ENCODE data around the gene CACFD1. TPM values are rescaled to one million over a fixed set of nuclear protein-coding genes. Genes with fewer than 3 reads are reported as not detected.

The CACFD1 gene
- total RNA-seq, 1 experiment from 2014 or later, result 6.9 TPM

- POLR2A ChIA-PET, result no interaction called here
- no peaks in the 10 kb centered on the region for H3K9me2 ChIP-seq (ENCODE audit: insufficient read depth)
- no peak overlapping the region for H2AFZ ChIP-seq (ENCODE audit: low read depth, low read length, poor library complexity, severe bottlenecking)
- no peaks in the 10 kb centered on the region for H3K9me3 ChIP-seq (ENCODE audit: control insufficient read depth in 1 of 2, insufficient read depth in 1 of 2, low read depth in 1 of 2, low read length in 2 of 2)
- H3K79me2 ChIP-seq (ENCODE audit: insufficient read depth, low read length), result no peaks in the 10 kb centered on the region
- H3K4me3 ChIP-seq (replicated peaks in 1 of 2; ENCODE audit: low read depth in 1 of 2, low read length in 2 of 2), result no peak overlapping the region
- DNase-seq (ENCODE audit: low read depth, low spot score) (no peak), ATAC-seq (no peak)
- RAD21 ChIA-PET (ENCODE audit: low non-redundant PET in 1 of 2, low total read pairs in 2 of 2, uncharacterized antibody in 2 of 2, unreplicated experiment in 2 of 2), result no interaction called here
- H3K27ac ChIP-seq (ENCODE audit: low read depth, low read length), result no peak overlapping the region
- H3K4me2 ChIP-seq (ENCODE audit: low read length), result no peak overlapping the region
- TF ChIP-seq SRF (IDR thresholded peaks at IDR 0.05; ENCODE audit: low read depth) (no peak), POLR2A (IDR thresholded peaks at IDR 0.05; ENCODE audit: borderline replicate concordance, extremely low read depth, insufficient read depth, insufficient read length) (no peak), POLR2AphosphoS5 (IDR thresholded peaks at IDR 0.05; ENCODE audit: low read depth, low read length) (no peak), EZH2phosphoT487 (IDR thresholded peaks at IDR 0.05; ENCODE audit: borderline replicate concordance) (no peak), SIN3A (IDR thresholded peaks at IDR 0.05; ENCODE audit: low read depth) (no peak), ATF3 (IDR thresholded peaks at IDR 0.05) (no peak), REST (IDR thresholded peaks at IDR 0.05; ENCODE audit: low read depth) (no peak), EGR1 (IDR thresholded peaks at IDR 0.05; ENCODE audit: low read depth) (no peak), ZFX (IDR thresholded peaks at IDR 0.05) (no peak), EZH2 (IDR thresholded peaks at IDR 0.05) (no peak), CTCF (IDR thresholded peaks at IDR 0.05 in 2 of 3, conservative IDR thresholded peaks at IDR 0.05 in 1 of 3; ENCODE audit: borderline replicate concordance in 1 of 3, insufficient read depth in 1 of 3, low read depth in 2 of 3, low read length in 2 of 3) (no peak), ELF1 (IDR thresholded peaks at IDR 0.05; ENCODE audit: borderline replicate concordance, low read depth) (no peak), TCF7L2 (IDR thresholded peaks at IDR 0.05; ENCODE audit: borderline replicate concordance, extremely low read depth, insufficient read depth, insufficient read length) (no peak), SP1 (IDR thresholded peaks at IDR 0.05; ENCODE audit: low read depth) (no peak), JUND (IDR thresholded peaks at IDR 0.05) (no peak), YY1 (IDR thresholded peaks at IDR 0.05; ENCODE audit: extremely low read depth, insufficient replicate concordance, low read depth, low read length) (no peak), ZNF274 (IDR thresholded peaks at IDR 0.05; ENCODE audit: low read depth, low read length) (no peak), FOSL1 (IDR thresholded peaks at IDR 0.05; ENCODE audit: low read depth) (no peak)
- intact Hi-C loops (cut with micrococcal nuclease), result no loop called here
- H3K4me1 ChIP-seq (ENCODE audit: control insufficient read depth in 1 of 2, insufficient read depth in 2 of 2, low read length in 2 of 2), result peaks cover under 1 to 2% of the 10 kb centered on the region in 2 experiments; a peak in 2 of 4 replicates
- no peaks in the 10 kb centered on the region for H4K20me1 ChIP-seq (ENCODE audit: insufficient read depth)
- no peaks in the 10 kb centered on the region for H3K36me3 ChIP-seq (ENCODE audit: control insufficient read depth in 1 of 2, insufficient read depth in 2 of 2, low read length in 2 of 2)
- no TSS peak for BruUV-seq (replicated peaks)
- no peak overlapping the region for H3K9ac ChIP-seq (ENCODE audit: low read length)
- CTCF ChIA-PET, result no interaction called here
- no peaks in the 10 kb centered on the region for H3K27me3 ChIP-seq (ENCODE audit: insufficient read depth, low read length)
Observed at GRCh38 chr9:133465984-133466383, 6.2 kb downstream of the CACFD1 start.
